LNCAP (cell line): ENCODE measurements around the gene ISM2.

Experiments used
- CTCF ChIP-seq: fragments of 450-650 bp; IDR thresholded peaks from 2 replicates; pipeline ENCODE4 v1.5.1; 2017; ENCODE audit warnings: mild to moderate bottlenecking

The ISM2 gene

GRCh38 chr14:77485901-77486678 is 12.5 kb downstream of the ISM2 start:
- TF ChIP-seq CTCF = no peak

DNA sequence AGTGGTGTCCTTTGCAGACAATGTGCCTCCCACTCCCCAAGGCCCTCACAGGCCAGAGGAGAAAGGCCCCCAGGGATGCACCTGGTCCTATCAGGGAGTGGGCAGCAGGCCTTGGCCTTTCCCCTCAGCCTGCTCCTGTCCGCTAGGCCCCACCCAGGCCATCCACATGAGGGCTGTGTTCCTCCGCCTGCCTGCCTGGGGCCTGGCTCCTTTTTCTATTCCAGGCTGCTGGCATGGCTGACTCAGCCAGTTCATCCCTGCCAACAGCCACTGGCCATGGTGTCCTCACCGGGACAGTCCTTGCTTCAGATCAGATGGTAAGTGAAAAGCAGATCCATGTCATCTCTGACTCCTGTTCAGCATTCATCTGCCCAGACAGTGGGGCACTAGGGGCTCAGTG is 13.4 kb downstream of the ISM2 start:
- TF ChIP-seq CTCF = no peak

DNA sequence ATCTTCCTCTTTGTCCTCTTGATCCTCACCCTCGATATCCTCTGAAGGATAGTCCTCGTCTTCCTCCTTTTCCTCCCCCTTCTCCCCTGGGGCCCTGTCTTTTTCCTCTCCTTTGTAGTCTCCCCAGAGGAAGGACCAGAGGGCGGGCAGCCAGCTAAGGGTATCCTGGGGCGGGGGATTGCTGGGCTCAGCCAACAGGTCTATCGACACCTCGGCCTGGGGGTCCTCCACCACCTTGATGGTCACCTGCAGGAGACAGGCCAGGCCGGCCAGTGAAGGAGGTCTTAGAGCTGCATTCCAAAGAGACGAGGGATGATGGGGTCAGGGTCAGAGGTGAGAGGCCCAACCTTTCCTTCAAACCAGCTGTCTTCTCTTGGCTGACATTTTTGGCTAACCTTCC is 16.2 kb downstream of the ISM2 start:
- no peak for TF ChIP-seq CTCF

- no peak for TF ChIP-seq CTCF
Measured at GRCh38 chr14:77478796-77479195, 19.8 kb downstream of the ISM2 start.

DNA sequence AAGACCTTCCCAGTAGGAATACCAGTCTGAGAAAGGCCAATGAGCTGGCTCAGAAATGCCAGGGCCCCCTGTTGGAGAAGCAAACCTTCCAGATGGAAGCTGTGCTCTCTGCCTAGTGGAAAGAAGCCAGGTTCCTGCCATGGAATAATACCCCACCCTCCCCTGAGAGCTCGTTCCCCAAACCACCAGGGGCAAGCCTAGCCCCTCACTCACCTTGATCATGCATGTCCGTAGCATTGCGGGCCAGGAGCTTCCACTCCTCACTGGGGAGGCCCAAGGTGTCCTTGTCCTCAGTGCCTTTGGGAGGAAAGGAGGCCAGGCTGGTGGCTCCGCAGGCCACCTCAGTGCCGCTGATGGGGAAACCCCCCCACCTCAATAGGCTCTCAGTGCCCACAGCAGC is 20.6 kb downstream of the ISM2 start:
- no peak for TF ChIP-seq CTCF

GRCh38 chr14:77475432-77476115 is 23.0 kb downstream of the ISM2 start:
- no peak for TF ChIP-seq CTCF

GRCh38 chr14:77474479-77475177 is 24.0 kb downstream of the ISM2 start:
- TF ChIP-seq CTCF = no peak
